ENCODE results near the gene TNFAIP2.

GRCh38 chr14:103185051-103186029 is 62.1 kb downstream of the TNFAIP2 start:
- TF ChIP-seq, protein P1, sequence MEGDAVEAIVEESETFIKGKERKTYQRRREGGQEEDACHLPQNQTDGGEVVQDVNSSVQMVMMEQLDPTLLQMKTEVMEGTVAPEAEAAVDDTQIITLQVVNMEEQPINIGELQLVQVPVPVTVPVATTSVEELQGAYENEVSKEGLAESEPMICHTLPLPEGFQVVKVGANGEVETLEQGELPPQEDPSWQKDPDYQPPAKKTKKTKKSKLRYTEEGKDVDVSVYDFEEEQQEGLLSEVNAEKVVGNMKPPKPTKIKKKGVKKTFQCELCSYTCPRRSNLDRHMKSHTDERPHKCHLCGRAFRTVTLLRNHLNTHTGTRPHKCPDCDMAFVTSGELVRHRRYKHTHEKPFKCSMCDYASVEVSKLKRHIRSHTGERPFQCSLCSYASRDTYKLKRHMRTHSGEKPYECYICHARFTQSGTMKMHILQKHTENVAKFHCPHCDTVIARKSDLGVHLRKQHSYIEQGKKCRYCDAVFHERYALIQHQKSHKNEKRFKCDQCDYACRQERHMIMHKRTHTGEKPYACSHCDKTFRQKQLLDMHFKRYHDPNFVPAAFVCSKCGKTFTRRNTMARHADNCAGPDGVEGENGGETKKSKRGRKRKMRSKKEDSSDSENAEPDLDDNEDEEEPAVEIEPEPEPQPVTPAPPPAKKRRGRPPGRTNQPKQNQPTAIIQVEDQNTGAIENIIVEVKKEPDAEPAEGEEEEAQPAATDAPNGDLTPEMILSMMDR (IDR thresholded peaks at IDR 0.05), result peak; percentile 63 to 89 (median 68)
- no peak for TF ChIP-seq POLR2A (IDR thresholded peaks at IDR 0.05)
